ENCODE results near the gene TBCC. TPM values are rescaled to one million over a fixed set of nuclear protein-coding genes. Genes with fewer than 3 reads are reported as not detected.

Gene TBCC
- total RNA-seq, 1 experiment from 2014 or later, result 24.7 TPM

- Mint-ChIP-seq H3K4me3 (no peak overlapping the region), H3K36me3 (no peaks in the 10 kb centered on the region), H3K27me3 (ENCODE audit: low read depth) (no peaks in the 10 kb centered on the region; the same call in 1 of the 2 replicates), H3K27ac (no peak overlapping the region), H3K9me3 (0 out of 2 replicates have a peak, but pooled peaks cover 2% of the 10 kb centered on the region), H3K4me1 (peaks cover 9% of the 10 kb centered on the region)
- CTCF ChIA-PET, result interaction anchor here (0.6 to 3.2 kb wide), 11 partner anchors 19 to 180 kb away, joined by 3 to 46 read pairs (median 5); partner anchors contain the start of genes RPL7L1 and TBCC
- TF ChIP-seq HMGA2 (CRISPR knock-in tag; IDR thresholded peaks at IDR 0.05) (no peak), ELF4 (CRISPR knock-in tag; IDR thresholded peaks at IDR 0.05; ENCODE audit: low read depth) (no peak), MYBL2 (CRISPR knock-in tag; IDR thresholded peaks at IDR 0.05) (no peak), ATF2 (CRISPR knock-in tag; IDR thresholded peaks at IDR 0.05; ENCODE audit: borderline replicate concordance, low read depth) (no peak), ZNF425 (CRISPR knock-in tag; conservative IDR thresholded peaks at IDR 0.05) (no peak), ZNF512 (CRISPR knock-in tag; IDR thresholded peaks at IDR 0.05; ENCODE audit: borderline replicate concordance) (no peak), USF1 (CRISPR knock-in tag; IDR thresholded peaks at IDR 0.05) (no peak), E2F4 (CRISPR knock-in tag; IDR thresholded peaks at IDR 0.05; ENCODE audit: borderline replicate concordance, low read depth) (no peak), CTCF (IDR thresholded peaks at IDR 0.05) (no peak), ZNF138 (CRISPR knock-in tag; conservative IDR thresholded peaks at IDR 0.05) (no peak)
- POLR2A ChIA-PET, result interaction anchor here (1.1 to 1.6 kb wide), 3 partner anchors 19 to 163 kb away, joined by 3 to 4 read pairs (median 3); a partner anchor contains a TSS
- DNase-seq (ENCODE audit: low spot score), result no peak
- ATAC-seq, result no peak
These were observed 18.3 kb downstream of the TBCC start for GRCh38 chr6:42727627-42728026.

GRCh38 chr6:42727087-42727611 is 18.8 kb downstream of the TBCC start:
- ChIA-PET POLR2A (interaction anchor here (0.5 to 1.6 kb wide), 4 partner anchors 20 to 163 kb away, joined by 3 to 4 read pairs (median 4); a partner anchor contains a TSS), CTCF (interaction anchor here (0.6 to 3.2 kb wide), 19 partner anchors 11 to 179 kb away, joined by 3 to 46 read pairs (median 5); partner anchors contain the start of genes RPL7L1 and TBCC)
- Mint-ChIP-seq H3K27me3 (ENCODE audit: low read depth) (no peaks in the 10 kb centered on the region; the same call in 1 of the 2 replicates), H3K27ac (no peak overlapping the region), H3K4me1 (peaks cover 9% of the 10 kb centered on the region), H3K36me3 (no peaks in the 10 kb centered on the region), H3K9me3 (no peaks in the 10 kb centered on the region), H3K4me3 (no peak overlapping the region)
- ATAC-seq (peak; percentile 22; the same call in 1 of the 2 replicates), DNase-seq (ENCODE audit: low spot score) (peak; percentile 18)
- TF ChIP-seq ZNF232 (CRISPR knock-in tag; IDR thresholded peaks at IDR 0.05), result no peak
- TF ChIP-seq ZNF532 (CRISPR knock-in tag; IDR thresholded peaks at IDR 0.05; ENCODE audit: borderline replicate concordance), result no peak
- TF ChIP-seq SP1 (CRISPR knock-in tag; conservative IDR thresholded peaks at IDR 0.05), result no peak
- no peak for TF ChIP-seq ERG (CRISPR knock-in tag; IDR thresholded peaks at IDR 0.05)
- no peak for TF ChIP-seq TEAD1 (CRISPR knock-in tag; IDR thresholded peaks at IDR 0.05)
- no peak for TF ChIP-seq NR1H2 (CRISPR knock-in tag; IDR thresholded peaks at IDR 0.05)
- no peak for TF ChIP-seq IRF1 (CRISPR knock-in tag; IDR thresholded peaks at IDR 0.05)
